Neutrophil (primary cell): ENCODE measurements around the gene RAPH1.

ENCODE experiments used
- H3K27ac ChIP-seq: fragments of 200-600 bp; sonication (generic); 2 replicates; pipeline ENCODE4 v1.5.1; 2016; ENCODE audit warnings: mild to moderate bottlenecking, moderate library complexity
- H3K27me3 ChIP-seq: fragments of 200-600 bp; sonication (generic); 2 replicates; pipeline ENCODE4 v1.6.0; 2016; ENCODE audit warnings: mild to moderate bottlenecking
- H3K36me3 ChIP-seq: fragments of 200-600 bp; sonication (generic); 2 replicates; pipeline ENCODE4 v1.5.1; 2017
- H3K4me1 ChIP-seq, 2 experiments: fragments of 200-600 bp in 1 of 2; sonication (generic) in 1 of 2; 1 replicate in 1 of 2; 2 replicates in 1 of 2; pipeline versions ENCODE4 v1.5.1 to v1.6.1; 2013 to 2016; ENCODE audit warnings: low read depth in 1 of 2, low read length in 1 of 2, mild to moderate bottlenecking in 1 of 2, moderate library complexity in 1 of 2; ENCODE audit not compliant: control insufficient read depth in 1 of 2, insufficient read depth in 1 of 2
- H3K4me3 ChIP-seq, 2 experiments: fragments of 200-600 bp in 1 of 2; sonication (generic) in 1 of 2; 1 replicate in 1 of 2; 2 replicates in 1 of 2; pipeline ENCODE4 v1.5.1; 2013 to 2016; ENCODE audit warnings: low read depth in 1 of 2, low read length in 1 of 2, mild to moderate bottlenecking in 1 of 2, moderate library complexity in 1 of 2
- H3K9me3 ChIP-seq: fragments of 200-600 bp; sonication (generic); 2 replicates; pipeline ENCODE4 v1.5.1; 2016
- TF ChIP-seq, protein P1 (sequence below): fragments of 200-600 bp; sonication (generic); IDR thresholded peaks from 2 replicates; pipeline ENCODE4 v1.5.1; 2016; ENCODE audit warnings: antibody characterized with exemption

Gene RAPH1

GRCh38 chr2:203535078-203535783 is at the start of gene RAPH1:
TSS of gene RAPH1 (minus strand) at chr2:203535301. CDS start at chr2:203495353, 39,948 bp downstream.
- Histone ChIP-seq H3K4me1 (peaks cover 6 to 11% of the 10 kb centered on the region in 2 experiments), H3K9me3 (no peaks in the 10 kb centered on the region), H3K4me3 (peak within 1 kb of the TSS; percentile 35 to 47), H3K27me3 (peaks cover 100% of the 10 kb centered on the region), H3K36me3 (no peaks in the 10 kb centered on the region), H3K27ac (no peak within 1 kb of the TSS)
- TF ChIP-seq, protein P1, sequence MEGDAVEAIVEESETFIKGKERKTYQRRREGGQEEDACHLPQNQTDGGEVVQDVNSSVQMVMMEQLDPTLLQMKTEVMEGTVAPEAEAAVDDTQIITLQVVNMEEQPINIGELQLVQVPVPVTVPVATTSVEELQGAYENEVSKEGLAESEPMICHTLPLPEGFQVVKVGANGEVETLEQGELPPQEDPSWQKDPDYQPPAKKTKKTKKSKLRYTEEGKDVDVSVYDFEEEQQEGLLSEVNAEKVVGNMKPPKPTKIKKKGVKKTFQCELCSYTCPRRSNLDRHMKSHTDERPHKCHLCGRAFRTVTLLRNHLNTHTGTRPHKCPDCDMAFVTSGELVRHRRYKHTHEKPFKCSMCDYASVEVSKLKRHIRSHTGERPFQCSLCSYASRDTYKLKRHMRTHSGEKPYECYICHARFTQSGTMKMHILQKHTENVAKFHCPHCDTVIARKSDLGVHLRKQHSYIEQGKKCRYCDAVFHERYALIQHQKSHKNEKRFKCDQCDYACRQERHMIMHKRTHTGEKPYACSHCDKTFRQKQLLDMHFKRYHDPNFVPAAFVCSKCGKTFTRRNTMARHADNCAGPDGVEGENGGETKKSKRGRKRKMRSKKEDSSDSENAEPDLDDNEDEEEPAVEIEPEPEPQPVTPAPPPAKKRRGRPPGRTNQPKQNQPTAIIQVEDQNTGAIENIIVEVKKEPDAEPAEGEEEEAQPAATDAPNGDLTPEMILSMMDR, result no peak

DNA sequence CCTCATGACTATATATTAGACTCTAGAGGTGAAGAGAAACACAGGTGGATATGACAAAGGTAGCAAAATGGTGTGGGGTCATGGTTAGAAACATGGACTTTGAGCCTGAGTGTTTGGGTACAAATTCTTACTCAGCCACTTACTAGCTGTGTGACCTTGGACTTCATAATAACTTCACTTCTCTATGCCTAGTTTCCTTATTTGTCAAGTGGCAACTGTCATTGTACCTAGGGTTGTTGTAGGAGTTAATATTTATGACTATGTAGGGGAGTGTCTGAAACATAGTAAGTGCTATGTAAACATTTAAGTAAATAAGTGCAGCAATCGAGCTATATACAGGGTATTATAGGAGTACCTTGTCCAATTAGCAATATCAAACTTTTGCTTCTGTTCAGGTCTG is 49.7 kb upstream of the RAPH1 start:
- H3K27me3 ChIP-seq, result peaks cover 8% of the 10 kb centered on the region
- no peaks in the 10 kb centered on the region for H3K9me3 ChIP-seq
- no peak overlapping the region for H3K4me3 ChIP-seq
- TF ChIP-seq, protein P1, result no peak
- H3K4me1 ChIP-seq, result no peaks in the 10 kb centered on the region
- no peak overlapping the region for H3K27ac ChIP-seq
- no peaks in the 10 kb centered on the region for H3K36me3 ChIP-seq

GRCh38 chr2:203583701-203584100 is 48.6 kb upstream of the RAPH1 start:
- no peaks in the 10 kb centered on the region for H3K36me3 ChIP-seq
- peaks cover 15% of the 10 kb centered on the region for H3K27me3 ChIP-seq
- no peak overlapping the region for H3K27ac ChIP-seq
- H3K4me3 ChIP-seq, result no peak overlapping the region
- H3K4me1 ChIP-seq, result no peaks in the 10 kb centered on the region
- H3K9me3 ChIP-seq, result no peaks in the 10 kb centered on the region
- TF ChIP-seq, protein P1, result no peak

DNA sequence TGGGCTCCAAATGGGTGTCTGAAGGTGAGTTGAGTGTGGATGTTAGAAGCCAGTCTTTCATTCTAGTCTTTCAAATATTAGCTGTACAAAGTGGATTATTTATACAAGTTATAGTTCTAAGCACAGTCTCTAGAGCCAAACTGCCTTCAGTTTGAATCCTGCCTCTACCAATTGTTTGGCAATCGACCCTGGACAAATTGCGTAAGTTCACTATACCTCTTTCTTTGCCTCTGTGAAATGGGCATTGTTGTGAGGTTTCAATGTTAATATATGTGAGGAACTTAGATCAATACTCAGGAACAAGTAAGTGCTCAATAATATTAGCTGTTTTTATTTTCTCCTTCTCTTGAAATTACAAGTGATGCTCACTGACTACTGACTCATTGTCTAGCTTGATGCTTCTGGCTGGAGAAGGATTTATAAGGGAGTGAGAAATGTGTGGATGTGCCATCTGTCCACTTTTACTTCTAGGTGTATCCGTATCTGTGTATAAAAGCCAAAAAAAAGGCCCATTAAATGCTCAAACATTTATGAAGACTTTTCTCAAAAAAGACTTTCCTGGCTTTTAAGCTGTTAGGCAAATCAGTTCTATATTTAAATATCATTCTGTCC is 48.1 kb upstream of the RAPH1 start:
- no peaks in the 10 kb centered on the region for H3K4me1 ChIP-seq

DNA sequence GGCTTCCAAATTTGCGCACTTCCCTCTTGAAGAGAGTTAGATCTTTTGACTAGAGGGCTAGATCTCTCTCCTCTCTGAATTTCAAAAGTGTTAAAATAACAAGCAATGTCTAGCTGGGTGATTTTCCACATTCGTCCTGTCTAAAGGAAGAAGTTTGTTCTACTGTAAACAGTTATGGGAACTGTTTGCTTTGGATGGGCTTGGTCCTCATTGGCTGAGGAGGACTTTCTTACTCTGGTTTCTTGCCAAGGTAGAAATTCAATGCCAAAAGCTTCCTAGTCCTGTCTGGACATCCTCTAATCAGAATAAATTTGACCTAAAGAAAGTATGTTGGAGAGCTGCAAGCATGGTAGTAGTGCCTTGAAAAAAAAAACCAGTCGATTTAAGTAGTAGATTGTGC is 47.4 kb upstream of the RAPH1 start:
- H3K27ac ChIP-seq, result no peak overlapping the region
- no peaks in the 10 kb centered on the region for H3K4me1 ChIP-seq
- H3K36me3 ChIP-seq, result no peaks in the 10 kb centered on the region
- peaks cover 17% of the 10 kb centered on the region for H3K27me3 ChIP-seq
- no peak overlapping the region for H3K4me3 ChIP-seq
- no peaks in the 10 kb centered on the region for H3K9me3 ChIP-seq
- TF ChIP-seq, protein P1, result no peak

More for the DNA sequence above, 48.1 kb upstream of the RAPH1 start:
- H3K27ac ChIP-seq, result no peak overlapping the region
- no peaks in the 10 kb centered on the region for H3K9me3 ChIP-seq
- no peaks in the 10 kb centered on the region for H3K36me3 ChIP-seq
- H3K27me3 ChIP-seq, result peaks cover 19% of the 10 kb centered on the region
- TF ChIP-seq, protein P1, result no peak
- H3K4me3 ChIP-seq, result no peak overlapping the region
